ENCODE results near the gene LPCAT1. TPM values are rescaled to one million over a fixed set of nuclear protein-coding genes. Genes with fewer than 3 reads are reported as not detected.
A peak's percentile ranks its signal among the peaks of the same experiment; 100 is the strongest.

Gene LPCAT1
- total and polyA plus RNA-seq, 5 donors from 2014 or later = 21.4 to 34.7 (median 25.6) TPM

DNA sequence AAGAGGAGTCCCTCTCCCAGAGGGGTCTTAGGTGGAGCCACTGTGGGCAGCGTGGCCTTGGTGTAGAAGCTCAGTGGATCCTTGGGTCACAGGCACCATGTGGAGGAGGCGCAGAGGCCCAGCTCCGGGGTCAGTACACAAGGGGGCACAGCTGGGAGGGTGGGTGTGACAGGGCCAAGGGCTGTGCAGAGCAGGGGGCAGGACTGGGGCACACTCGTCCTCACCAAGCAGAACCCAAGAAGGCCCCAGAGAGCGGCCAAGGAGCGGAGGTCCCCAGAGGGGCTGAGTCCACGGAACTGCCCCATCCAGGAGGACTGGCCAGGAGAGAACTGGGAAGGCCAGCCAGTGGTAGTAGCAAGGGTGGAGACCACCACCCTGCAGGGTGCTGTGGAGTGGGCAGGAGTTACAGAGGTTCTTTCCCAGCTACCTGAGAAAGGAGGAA, 2.5 kb upstream of the LPCAT1 start:
- Mint-ChIP-seq H3K4me3 (no peak overlapping the region), H3K36me3 (no peaks in the 10 kb centered on the region), H3K9me3 (no peaks in the 10 kb centered on the region), H3K27ac (peak overlapping the region in 2 of 3 donors; percentile 71 to 91), H3K27me3 (peaks cover 22% of the 10 kb centered on the region), H3K4me1 (peaks cover 3 to 16% (median 11%) of the 10 kb centered on the region in 4 donors)
- H3K27me3 ChIP-seq (ENCODE audit: control insufficient read depth, insufficient read depth, low read length) = no peaks in the 10 kb centered on the region
- no peak overlapping the region for H3K27ac ChIP-seq (ENCODE audit: insufficient read depth, low read length, poor library complexity, severe bottlenecking)
- no peaks in the 10 kb centered on the region for H3K9me3 ChIP-seq (ENCODE audit: control insufficient read depth in 2 of 2, low read length in 2 of 2)
- peaks cover under 1% of the 10 kb centered on the region for H3K36me3 ChIP-seq (ENCODE audit: control insufficient read depth, insufficient read depth, low read length)
- no peak overlapping the region for H3K4me3 ChIP-seq (ENCODE audit: low read depth, low read length)
- DNase-seq (no peak), ATAC-seq (ENCODE audit: low read depth in 2 of 2) (no peak)
- H3K4me1 ChIP-seq (ENCODE audit: control insufficient read depth, insufficient read depth, low read length, poor library complexity, severe bottlenecking) = peaks cover 23% of the 10 kb centered on the region

DNA sequence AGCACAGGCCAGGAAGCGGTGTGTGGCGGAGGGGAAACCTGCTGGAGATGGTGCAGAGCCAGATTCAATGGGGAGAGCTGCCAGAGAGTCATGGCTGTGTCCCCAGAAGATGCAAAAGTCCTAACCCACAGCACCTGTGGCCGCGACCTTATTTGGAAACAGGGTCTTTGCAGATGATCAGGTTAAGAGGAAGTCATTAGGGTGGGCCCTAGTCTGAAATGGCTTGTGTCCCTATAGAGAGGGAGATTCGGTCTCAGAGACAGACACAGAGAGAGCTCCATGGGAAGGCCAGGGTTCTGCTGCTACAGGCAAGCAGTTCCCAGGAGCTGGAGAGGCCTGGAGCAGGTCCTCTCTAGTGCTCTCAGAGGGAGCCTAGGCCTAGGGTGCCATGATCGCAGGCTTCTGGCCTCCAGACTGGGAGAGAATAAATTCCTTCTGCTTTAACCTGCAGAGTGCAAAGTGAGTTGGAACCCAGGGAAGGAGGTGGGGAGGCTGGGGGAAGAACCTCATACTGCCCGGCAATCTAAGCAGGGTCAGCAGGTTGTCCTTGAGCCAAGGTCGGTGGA, 1.9 kb upstream of the LPCAT1 start:
- no peak for DNase-seq
- H3K27ac ChIP-seq (ENCODE audit: insufficient read depth, low read length, poor library complexity, severe bottlenecking) = no peak overlapping the region
- no peaks in the 10 kb centered on the region for H3K9me3 ChIP-seq (ENCODE audit: control insufficient read depth in 2 of 2, low read length in 2 of 2)
- no peaks in the 10 kb centered on the region for H3K27me3 ChIP-seq (ENCODE audit: control insufficient read depth, insufficient read depth, low read length)
- Mint-ChIP-seq H3K27me3 (peaks cover 18% of the 10 kb centered on the region), H3K4me3 (peak overlapping the region; percentile 22 to 75 (median 54)), H3K9me3 (no peaks in the 10 kb centered on the region), H3K36me3 (no peaks in the 10 kb centered on the region), H3K4me1 (peaks cover 0 to 20% (median 12%) of the 10 kb centered on the region in 4 donors), H3K27ac (peak overlapping the region in 1 of 3 donors; percentile 25)
- no peak overlapping the region for H3K4me3 ChIP-seq (ENCODE audit: low read depth, low read length)
- peaks cover 3% of the 10 kb centered on the region for H3K36me3 ChIP-seq (ENCODE audit: control insufficient read depth, insufficient read depth, low read length)
- peaks cover 23% of the 10 kb centered on the region for H3K4me1 ChIP-seq (ENCODE audit: control insufficient read depth, insufficient read depth, low read length, poor library complexity, severe bottlenecking)
- no peak for ATAC-seq (ENCODE audit: low read depth in 2 of 2)

- Histone ChIP-seq H3K9me3 (ENCODE audit: control insufficient read depth in 2 of 2, low read length in 2 of 2) (no peaks in the 10 kb centered on the region), H3K36me3 (ENCODE audit: control insufficient read depth, insufficient read depth, low read length) (peaks cover 4% of the 10 kb centered on the region), H3K27ac (ENCODE audit: insufficient read depth, low read length, poor library complexity, severe bottlenecking) (no peak overlapping the region), H3K27me3 (ENCODE audit: control insufficient read depth, insufficient read depth, low read length) (no peaks in the 10 kb centered on the region), H3K4me1 (ENCODE audit: control insufficient read depth, insufficient read depth, low read length, poor library complexity, severe bottlenecking) (peaks cover 23% of the 10 kb centered on the region), H3K4me3 (ENCODE audit: low read depth, low read length) (no peak overlapping the region)
- Mint-ChIP-seq H3K9me3 (no peaks in the 10 kb centered on the region), H3K4me1 (peaks cover 0 to 20% (median 12%) of the 10 kb centered on the region in 4 donors), H3K36me3 (no peaks in the 10 kb centered on the region), H3K27ac (peak overlapping the region in 1 of 3 donors; percentile 45), H3K27me3 (peaks cover 11% of the 10 kb centered on the region), H3K4me3 (peak overlapping the region; percentile 61 to 77 (median 75))
- DNase-seq = no peak
- ATAC-seq (ENCODE audit: low read depth in 2 of 2) = no peak
These were observed 1.3 kb upstream of the LPCAT1 start for GRCh38 chr5:1524799-1525623.

- Histone ChIP-seq H3K36me3 (ENCODE audit: control insufficient read depth, insufficient read depth, low read length) (peaks cover 8% of the 10 kb centered on the region), H3K4me3 (ENCODE audit: low read depth, low read length) (no peak overlapping the region), H3K9me3 (ENCODE audit: control insufficient read depth in 2 of 2, low read length in 2 of 2) (no peaks in the 10 kb centered on the region), H3K4me1 (ENCODE audit: control insufficient read depth, insufficient read depth, low read length, poor library complexity, severe bottlenecking) (peaks cover 23% of the 10 kb centered on the region), H3K27ac (ENCODE audit: insufficient read depth, low read length, poor library complexity, severe bottlenecking) (peak overlapping the region; percentile 66), H3K27me3 (ENCODE audit: control insufficient read depth, insufficient read depth, low read length) (no peaks in the 10 kb centered on the region)
- DNase-seq (no peak), ATAC-seq (ENCODE audit: low read depth in 2 of 2) (no peak)
- Mint-ChIP-seq H3K27ac (no peak overlapping the region), H3K27me3 (peaks cover 9% of the 10 kb centered on the region), H3K36me3 (no peaks in the 10 kb centered on the region), H3K9me3 (no peaks in the 10 kb centered on the region), H3K4me1 (peaks cover 0 to 20% (median 12%) of the 10 kb centered on the region in 4 donors), H3K4me3 (peak overlapping the region; percentile 61 to 77 (median 75))
These were observed 680 bp upstream of the LPCAT1 start for GRCh38 chr5:1524481-1524798.

DNA sequence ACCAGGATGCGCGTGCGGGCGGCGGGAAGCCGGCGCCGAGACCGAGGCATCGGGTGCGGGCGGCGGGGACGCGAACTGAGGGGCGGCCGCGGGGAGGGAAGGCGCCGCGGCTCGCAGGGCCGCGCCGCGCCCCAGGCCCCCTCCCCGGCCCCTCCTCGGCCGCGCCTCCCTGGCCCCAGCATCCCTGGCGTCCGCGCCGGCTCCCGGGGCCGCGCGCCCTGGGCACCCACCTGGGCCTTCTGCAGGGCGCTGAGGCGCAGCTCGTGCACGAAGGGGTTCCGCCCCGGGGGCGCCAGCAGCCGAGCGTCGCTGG, 324 bp downstream of the LPCAT1 start:
- no peaks in the 10 kb centered on the region for H3K9me3 ChIP-seq (ENCODE audit: control insufficient read depth in 2 of 2, low read length in 2 of 2)
- peak; percentile 51 to 53 for ATAC-seq (ENCODE audit: low read depth in 2 of 2)
- peaks cover 23% of the 10 kb centered on the region for H3K4me1 ChIP-seq (ENCODE audit: control insufficient read depth, insufficient read depth, low read length, poor library complexity, severe bottlenecking)
- Mint-ChIP-seq H3K4me3 (peak overlapping the region in 3 of 4 donors; percentile 38 to 52 (median 52)), H3K27ac (no peak overlapping the region), H3K27me3 (no peaks in the 10 kb centered on the region), H3K4me1 (peaks cover 0 to 24% (median 15%) of the 10 kb centered on the region in 4 donors), H3K9me3 (no peaks in the 10 kb centered on the region), H3K36me3 (no peaks in the 10 kb centered on the region)
- no peak overlapping the region for H3K4me3 ChIP-seq (ENCODE audit: low read depth, low read length)
- no peak overlapping the region for H3K27ac ChIP-seq (ENCODE audit: insufficient read depth, low read length, poor library complexity, severe bottlenecking)
- H3K27me3 ChIP-seq (ENCODE audit: control insufficient read depth, insufficient read depth, low read length) = no peaks in the 10 kb centered on the region
- peak in 1 of 3 donors; percentile 53 for DNase-seq
- peaks cover 14% of the 10 kb centered on the region for H3K36me3 ChIP-seq (ENCODE audit: control insufficient read depth, insufficient read depth, low read length)

DNA sequence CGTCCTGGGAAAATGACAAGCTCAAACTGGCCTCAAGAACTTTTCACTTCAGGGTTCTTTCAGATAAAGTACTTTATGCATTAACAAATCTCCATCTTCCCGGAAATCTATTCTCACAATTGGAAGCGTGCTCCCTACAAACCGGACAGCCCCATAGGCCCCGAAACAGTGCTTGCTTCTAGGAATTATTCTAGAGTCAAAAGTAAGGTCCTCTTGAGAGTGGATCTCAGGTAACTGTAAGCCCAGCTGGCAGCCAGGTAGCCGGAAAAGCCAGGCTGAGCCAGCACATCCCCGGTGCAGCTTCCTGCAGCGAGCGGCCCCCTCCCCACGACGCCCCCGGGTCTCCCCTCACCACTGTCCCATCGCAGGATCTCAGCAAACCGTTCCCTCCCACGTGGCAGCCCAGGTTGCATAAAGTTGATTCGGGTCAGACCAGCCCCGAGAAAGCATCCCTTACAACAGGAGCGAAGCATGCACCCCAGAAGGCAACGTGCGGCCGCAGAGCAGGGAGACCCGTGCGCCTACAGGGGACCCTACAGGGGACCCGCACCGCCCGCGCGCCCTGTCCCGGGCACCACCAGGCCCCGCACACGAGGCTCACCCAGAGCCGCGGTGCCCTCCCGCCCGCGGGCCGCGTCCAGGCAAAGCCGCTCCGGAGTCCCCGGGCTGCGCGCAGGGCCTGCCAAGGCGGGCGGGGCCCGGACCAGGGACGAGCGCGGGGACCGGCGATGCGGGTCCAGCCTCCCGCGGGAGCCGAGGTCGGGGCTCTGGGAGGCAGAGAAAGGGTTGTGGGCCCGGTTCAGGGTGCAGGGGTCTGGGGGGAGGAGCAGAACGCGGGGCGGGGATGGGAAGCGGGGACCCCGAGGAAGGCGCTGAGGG, 920 bp downstream of the LPCAT1 start:
- peak in 1 of 3 donors; percentile 26 for DNase-seq
- Histone ChIP-seq H3K27ac (ENCODE audit: insufficient read depth, low read length, poor library complexity, severe bottlenecking) (no peak overlapping the region), H3K9me3 (ENCODE audit: control insufficient read depth in 2 of 2, low read length in 2 of 2) (no peaks in the 10 kb centered on the region), H3K4me3 (ENCODE audit: low read depth, low read length) (peak overlapping the region; percentile 44), H3K4me1 (ENCODE audit: control insufficient read depth, insufficient read depth, low read length, poor library complexity, severe bottlenecking) (peaks cover 23% of the 10 kb centered on the region), H3K36me3 (ENCODE audit: control insufficient read depth, insufficient read depth, low read length) (peaks cover 14% of the 10 kb centered on the region), H3K27me3 (ENCODE audit: control insufficient read depth, insufficient read depth, low read length) (no peaks in the 10 kb centered on the region)
- H3K9me3 Mint-ChIP-seq = no peaks in the 10 kb centered on the region
- ATAC-seq (ENCODE audit: low read depth in 2 of 2) = no peak
- no peaks in the 10 kb centered on the region for H3K36me3 Mint-ChIP-seq
- H3K27me3 Mint-ChIP-seq = no peaks in the 10 kb centered on the region
- peak overlapping the region in 2 of 3 donors; percentile 64 to 71 for H3K27ac Mint-ChIP-seq
- H3K4me1 Mint-ChIP-seq = peaks cover 0 to 24% (median 15%) of the 10 kb centered on the region in 4 donors
- peak overlapping the region; percentile 81 to 92 (median 89) for H3K4me3 Mint-ChIP-seq

GRCh38 chr5:1521671-1522600, 1.8 kb downstream of the LPCAT1 start:
- no peaks in the 10 kb centered on the region for H3K9me3 ChIP-seq (ENCODE audit: control insufficient read depth in 2 of 2, low read length in 2 of 2)
- Mint-ChIP-seq H3K36me3 (no peaks in the 10 kb centered on the region), H3K27ac (peak overlapping the region; percentile 64 to 94 (median 73)), H3K4me3 (peak overlapping the region; percentile 81 to 95 (median 90)), H3K4me1 (peaks cover 0 to 26% (median 16%) of the 10 kb centered on the region in 4 donors), H3K9me3 (no peaks in the 10 kb centered on the region), H3K27me3 (no peaks in the 10 kb centered on the region)
- DNase-seq = no peak
- no peak for ATAC-seq (ENCODE audit: low read depth in 2 of 2)
- H3K4me3 ChIP-seq (ENCODE audit: low read depth, low read length) = no peak overlapping the region
- H3K27me3 ChIP-seq (ENCODE audit: control insufficient read depth, insufficient read depth, low read length) = no peaks in the 10 kb centered on the region
- H3K27ac ChIP-seq (ENCODE audit: insufficient read depth, low read length, poor library complexity, severe bottlenecking) = no peak overlapping the region
- H3K36me3 ChIP-seq (ENCODE audit: control insufficient read depth, insufficient read depth, low read length) = peaks cover 14% of the 10 kb centered on the region
- H3K4me1 ChIP-seq (ENCODE audit: control insufficient read depth, insufficient read depth, low read length, poor library complexity, severe bottlenecking) = peaks cover 23% of the 10 kb centered on the region
